SK-N-MC (cell line): Measurements from ENCODE around the gene GP1BB.

Experiments used
- EZH2 ChIP-seq: fragments of 200-600 bp; sonication (generic); IDR thresholded peaks from one replicate; pipeline ENCODE4 v1.6.1; 2017; ENCODE audit warnings: antibody characterized with exemption
- POLR2AphosphoS5 ChIP-seq: IDR thresholded peaks from 2 replicates; pipeline ENCODE4 v1.6.1; 2012; ENCODE audit warnings: mild to moderate bottlenecking, low read depth, low read length, borderline replicate concordance

DNA sequence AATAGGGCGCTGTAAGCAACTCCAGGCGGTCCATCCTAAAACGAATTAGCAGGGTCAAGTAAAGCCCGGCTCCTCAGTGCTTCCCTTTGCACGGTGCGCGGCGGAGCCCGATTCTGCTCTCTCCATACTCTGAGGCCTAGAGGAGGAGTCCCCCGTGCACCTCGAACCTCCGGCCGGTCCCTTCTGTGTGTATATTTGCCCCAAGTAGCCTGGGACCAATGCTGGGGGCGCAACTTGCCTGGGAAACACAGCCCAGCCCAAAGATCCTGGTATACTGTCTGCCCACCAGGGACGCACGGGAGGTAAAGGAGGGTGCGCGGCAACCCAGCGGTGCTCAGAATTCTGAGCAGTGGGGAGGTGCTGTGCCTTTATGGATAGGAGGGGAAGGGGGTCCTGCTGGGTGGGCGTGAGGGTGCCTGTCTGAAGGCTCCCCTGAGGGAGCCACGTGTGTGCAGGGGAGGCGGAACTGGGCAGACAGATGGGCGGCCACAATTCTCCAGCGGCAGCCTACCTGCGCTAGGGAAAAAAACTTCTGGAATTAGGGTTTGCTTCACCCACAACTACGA, 32.5 kb downstream of the GP1BB start:
- no peak for TF ChIP-seq EZH2
- TF ChIP-seq POLR2AphosphoS5: no peak
